Measurements from ENCODE around the gene AMDHD1.
A peak's percentile ranks its signal among the peaks of the same experiment; 100 is the strongest.

The AMDHD1 gene

GRCh38 chr12:95996034-95996658 is 53.0 kb downstream of the AMDHD1 start, which contains the start of gene HAL:
Gene HAL (minus strand): TSS chr12:95996344. CDS start chr12:95995910, 434 bp downstream.
- DNase-seq = no peak

GRCh38 chr12:95997276-95997675 is 54.1 kb downstream of the AMDHD1 start:
- no peak for DNase-seq

DNA sequence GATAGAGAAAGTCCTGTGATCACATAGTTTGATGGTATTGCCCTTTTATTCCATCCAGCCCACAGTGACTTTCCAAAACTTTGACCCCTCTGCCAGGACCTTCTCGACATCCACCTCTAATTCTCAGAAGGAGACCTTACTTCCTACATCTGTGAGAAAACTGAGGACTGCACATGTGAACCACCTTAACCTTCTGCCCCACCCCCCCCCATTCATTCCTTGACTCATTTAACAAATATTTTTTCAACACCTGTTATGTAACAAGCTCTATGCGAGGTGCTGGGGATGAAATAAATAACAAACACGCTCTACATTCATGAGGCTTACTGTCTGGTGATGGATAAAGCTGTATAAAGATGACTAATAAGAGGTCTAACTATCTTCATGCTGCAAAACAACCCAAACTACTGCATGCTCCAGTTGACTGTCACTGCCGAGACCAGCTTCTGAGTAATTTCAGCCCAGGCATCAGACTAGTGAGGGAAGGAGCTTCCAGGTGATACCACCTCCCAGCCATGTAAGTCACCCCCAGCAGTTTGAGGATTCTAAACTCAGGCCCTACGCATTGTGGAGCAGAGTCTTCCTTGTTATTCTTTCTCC is 54.9 kb downstream of the AMDHD1 start:
- no peak for DNase-seq

DNA sequence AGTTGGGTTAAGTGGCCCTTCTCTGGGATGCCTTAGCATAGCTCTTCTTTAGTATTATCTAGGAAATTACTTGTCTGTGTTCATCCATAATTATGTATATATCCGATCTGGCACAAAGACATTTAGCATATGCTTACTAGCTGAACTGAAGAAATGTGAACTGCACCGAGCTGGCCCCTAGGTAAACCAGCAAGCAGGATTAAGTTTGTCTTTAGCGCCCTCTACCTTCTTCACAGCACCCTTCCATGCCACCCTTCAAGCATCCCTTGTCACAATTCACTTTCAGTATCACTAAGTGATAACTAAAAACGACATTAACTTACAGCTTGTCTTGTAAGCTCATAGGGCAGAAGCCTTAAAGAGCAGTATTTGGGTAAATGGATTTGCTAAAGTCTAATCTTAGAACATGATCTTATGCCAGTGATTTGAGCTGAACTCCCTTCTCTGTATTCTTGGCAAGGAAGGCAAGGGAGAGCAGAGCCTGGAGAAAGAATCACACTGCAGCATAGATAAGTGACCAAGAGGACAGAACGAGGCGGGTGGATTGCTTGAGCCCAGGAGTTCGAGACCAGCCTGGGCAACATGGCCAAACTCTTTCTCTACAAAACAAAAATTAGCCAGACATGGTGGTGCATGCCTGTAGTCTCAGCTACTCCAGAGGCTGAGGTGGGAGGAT is 55.6 kb downstream of the AMDHD1 start:
- DNase-seq = peak; percentile 59

DNA sequence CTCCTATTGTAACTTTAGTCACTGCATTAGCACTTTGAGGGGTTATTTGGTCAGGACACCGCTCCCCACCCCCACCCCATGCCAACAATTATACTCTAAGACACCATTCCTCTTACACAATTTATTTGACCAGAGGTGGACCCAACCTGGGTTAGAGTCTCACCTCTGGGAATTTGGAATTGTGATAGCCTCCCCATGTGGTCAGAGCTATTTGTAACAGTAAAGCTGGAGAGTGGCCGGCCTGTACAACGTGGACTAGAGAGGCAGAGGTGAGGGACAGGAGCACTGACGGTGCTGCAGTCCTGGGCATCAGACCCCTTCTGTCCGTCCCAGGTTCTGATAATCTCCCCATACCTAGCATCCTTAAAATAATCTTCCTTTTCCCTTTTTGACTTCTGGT is 56.4 kb downstream of the AMDHD1 start:
- no peak for DNase-seq

GRCh38 chr12:96000858-96001257 is 57.7 kb downstream of the AMDHD1 start:
- no peak for DNase-seq

GRCh38 chr12:96006727-96007126 is 63.6 kb downstream of the AMDHD1 start:
- DNase-seq = no peak

GRCh38 chr12:96007729-96008128 is 64.6 kb downstream of the AMDHD1 start:
- no peak for DNase-seq

DNA sequence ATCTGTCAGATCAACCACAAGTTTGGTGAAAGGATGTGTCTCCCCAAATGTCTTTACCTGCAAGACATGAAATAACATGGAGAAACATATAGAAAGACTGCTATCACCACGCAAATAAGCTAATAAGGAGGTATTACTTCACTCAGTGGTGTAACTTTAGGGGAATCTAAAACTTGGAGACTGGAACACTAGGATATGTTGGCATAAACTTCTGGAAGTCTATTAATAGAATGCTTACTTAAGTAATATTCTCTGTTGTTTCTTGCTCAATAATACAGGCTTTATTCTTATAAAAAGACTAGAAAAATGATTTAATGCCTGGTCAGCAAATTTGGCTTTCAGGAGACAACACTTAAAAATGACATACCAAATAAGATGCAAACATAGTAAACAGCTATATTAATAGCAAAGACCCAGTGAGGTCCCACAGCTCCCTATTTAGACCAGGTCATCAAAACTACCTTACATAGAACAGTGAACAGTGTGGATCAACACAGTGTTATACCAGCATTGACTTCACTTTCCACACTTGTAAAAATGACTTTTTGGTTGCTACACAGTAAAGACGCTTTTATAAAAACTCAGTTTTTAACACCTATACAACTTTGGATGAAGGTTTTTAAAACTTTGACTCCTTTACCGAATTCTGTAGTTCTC is 71.9 kb downstream of the AMDHD1 start:
- no peak for DNase-seq

DNA sequence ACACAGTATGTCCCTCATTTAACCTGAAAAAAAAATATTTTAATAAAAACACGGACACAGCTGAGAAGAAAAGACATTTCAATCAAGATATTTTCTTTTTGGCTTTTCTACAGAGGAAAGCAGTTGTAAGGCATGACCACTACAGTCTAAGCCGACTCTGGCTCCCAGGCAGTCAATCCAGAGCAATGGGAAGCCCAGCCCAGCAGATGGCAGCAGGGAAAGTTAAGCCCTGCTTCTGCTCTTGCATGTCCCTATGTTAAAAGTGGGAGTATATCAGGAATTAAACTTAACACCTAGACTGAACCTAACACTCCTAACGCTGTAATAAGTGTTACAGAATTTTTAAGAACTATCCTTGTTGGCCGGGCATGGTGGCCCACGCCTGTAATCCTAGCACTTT is 72.5 kb downstream of the AMDHD1 start:
- DNase-seq = no peak
